ENCODE results near the gene DNAH11.
"Not testable (repeated sequence)": the region's sequence is repeated elsewhere in the genome, so short reads cannot be mapped to it uniquely, and the experiment has no call there.

DNAH11 gene

GRCh38 chr7:21893401-21893800 lies 350.6 kb downstream of the DNAH11 start:
- no peak for DNase-seq

GRCh38 chr7:21898265-21898930 lies 355.6 kb downstream of the DNAH11 start:
- no peak for DNase-seq

DNA sequence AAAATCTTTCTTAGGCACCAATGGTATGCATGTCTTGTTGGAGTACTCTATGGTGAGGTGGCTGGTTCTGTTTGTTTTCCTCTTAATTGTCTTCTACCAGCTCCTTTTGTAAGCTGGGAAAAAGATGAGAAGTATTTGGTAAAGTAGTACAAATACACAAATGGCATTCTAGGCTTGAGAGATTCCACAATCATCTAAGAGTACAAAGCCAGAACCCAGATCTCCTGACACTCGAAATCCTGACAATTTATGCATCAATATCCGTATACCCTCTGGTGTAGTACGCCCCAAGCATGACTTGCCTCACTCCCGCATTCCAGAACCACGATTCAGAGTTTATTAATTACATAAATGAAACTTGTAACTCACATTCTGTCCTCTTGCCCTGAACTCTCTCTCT lies 359.4 kb downstream of the DNAH11 start:
- DNase-seq = no peak

GRCh38 chr7:21903020-21903786 lies 360.4 kb downstream of the DNAH11 start:
- DNase-seq = no peak

- DNase-seq = no peak
Measured at GRCh38 chr7:21908746-21909145, 365.9 kb downstream of the DNAH11 start.

DNA sequence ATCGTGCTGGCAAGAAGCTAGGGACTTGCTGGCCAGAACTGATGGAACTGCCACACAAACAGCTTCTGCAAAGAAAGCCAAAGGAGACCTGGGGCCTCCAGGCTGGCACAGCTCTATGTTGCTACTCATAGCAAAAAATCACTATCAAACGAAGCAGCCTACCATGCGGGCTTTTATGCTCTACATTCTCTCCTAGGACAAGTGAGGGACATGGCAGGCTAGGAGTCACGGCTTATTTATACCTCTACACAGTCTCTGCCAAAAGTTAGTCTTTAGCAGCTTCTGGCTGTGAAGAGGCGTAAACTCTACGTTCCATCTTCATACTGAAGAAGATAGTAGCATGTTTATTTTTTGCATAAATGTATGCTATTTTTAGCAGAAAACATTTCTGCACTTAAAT lies 367.4 kb downstream of the DNAH11 start:
- DNase-seq = no peak

- DNase-seq = no peak
Measured at GRCh38 chr7:21911341-21911875, 368.6 kb downstream of the DNAH11 start.

DNA sequence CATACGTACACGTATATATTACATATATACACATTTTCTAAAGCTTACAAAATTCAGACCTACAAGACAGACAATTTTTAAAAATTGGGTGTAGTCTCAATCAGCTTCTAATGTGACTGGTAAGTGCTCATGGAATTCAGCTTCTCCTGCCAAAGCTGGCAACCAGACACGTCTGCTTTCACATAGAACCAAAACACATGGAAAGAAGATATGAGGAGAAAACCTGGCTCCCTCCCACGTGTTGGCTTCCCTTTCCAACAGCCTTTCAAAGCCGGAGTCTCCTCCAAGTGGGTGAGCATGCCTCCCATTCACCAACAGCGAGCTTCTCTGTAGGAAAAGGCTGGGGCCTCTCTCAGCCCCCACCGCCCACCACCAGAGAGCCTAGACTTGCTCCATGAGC lies 369.5 kb downstream of the DNAH11 start:
- DNase-seq = no peak

DNA sequence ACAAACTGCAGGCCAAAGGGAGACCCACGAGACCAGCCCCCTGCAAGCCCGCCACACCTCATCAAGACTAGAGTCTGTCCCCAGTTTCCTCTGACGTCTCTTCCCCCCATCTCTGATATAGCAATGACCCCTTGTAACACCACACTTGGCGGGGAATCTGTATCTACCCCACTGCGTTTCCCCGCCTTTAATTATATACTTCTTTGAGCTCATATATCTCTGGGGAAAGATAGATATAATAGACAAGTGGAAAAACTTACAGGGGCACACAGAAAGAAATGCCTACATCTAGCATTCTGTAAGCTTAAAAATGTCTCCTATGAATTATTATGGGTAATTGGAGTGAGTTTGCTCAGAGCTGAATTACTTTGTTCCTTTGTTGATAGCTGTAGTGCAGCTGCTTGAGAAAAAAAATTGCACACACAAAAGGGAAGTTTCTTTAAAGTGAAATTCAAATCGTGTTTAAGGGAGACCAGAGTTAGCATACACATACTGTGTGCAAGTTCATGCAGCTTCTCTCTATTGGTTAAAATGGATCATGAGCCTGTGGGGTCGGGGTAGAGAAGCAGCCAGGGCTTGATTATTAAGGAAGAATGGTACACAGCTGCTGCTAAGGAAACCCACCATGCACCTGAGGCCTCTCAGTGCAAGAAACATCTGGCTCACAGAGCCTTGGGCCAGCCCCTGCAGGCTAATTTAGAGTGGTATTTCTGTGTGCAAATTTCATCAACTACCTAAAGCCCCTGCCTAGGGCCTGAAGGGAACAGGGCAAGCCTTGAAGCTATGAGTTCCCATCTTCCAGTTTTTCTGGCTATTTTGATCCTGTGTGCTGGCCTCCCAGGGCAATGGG lies 370.3 kb downstream of the DNAH11 start:
- DNase-seq = no peak

GRCh38 chr7:21914671-21915070 lies 371.8 kb downstream of the DNAH11 start:
- DNase-seq = no peak

DNA sequence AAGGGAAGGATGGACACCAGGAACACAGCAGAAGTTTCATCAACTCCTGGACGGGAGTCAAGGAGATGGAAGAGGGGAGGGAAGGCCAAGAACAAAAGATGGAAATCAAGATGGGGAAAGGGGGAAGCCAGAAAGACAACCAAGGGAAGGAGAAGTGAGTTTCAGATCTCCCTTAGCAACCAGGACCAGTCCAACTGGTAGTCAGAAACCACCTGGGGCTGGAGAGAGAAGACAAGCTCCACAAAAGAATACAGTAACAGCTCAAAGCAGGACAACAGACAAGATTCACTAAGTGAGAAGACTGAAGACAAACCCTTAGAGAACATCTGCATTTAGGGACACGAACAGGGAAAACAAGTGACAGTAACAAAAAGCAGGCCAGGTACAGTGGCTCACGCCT lies 372.3 kb downstream of the DNAH11 start:
- no peak for DNase-seq

- DNase-seq = no peak
Measured at GRCh38 chr7:21916176-21916575, 373.3 kb downstream of the DNAH11 start.

GRCh38 chr7:21916629-21917028 lies 373.8 kb downstream of the DNAH11 start:
- no peak for DNase-seq

GRCh38 chr7:21918216-21918615 lies 375.4 kb downstream of the DNAH11 start:
- DNase-seq = peak; percentile 90

DNA sequence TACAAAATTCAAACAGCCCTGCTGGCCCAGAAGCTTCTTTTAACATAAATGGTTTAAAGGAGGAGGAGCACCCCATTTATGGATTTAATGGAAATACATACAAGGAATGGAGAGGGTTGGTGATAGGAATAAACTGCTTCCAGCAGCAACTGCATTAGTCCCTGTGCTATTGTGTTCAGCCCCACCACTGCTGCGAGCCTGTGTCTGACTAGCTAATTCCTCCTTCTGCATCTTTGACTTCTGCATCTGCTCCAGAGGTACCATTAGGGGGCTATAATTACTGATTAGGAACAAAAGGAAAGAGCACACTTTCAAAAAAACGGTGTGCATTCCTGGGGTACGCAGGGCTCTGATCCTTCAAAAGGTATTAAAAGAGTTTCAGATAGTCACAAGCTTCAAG lies 378.1 kb downstream of the DNAH11 start:
- DNase-seq = peak; percentile 63

DNA sequence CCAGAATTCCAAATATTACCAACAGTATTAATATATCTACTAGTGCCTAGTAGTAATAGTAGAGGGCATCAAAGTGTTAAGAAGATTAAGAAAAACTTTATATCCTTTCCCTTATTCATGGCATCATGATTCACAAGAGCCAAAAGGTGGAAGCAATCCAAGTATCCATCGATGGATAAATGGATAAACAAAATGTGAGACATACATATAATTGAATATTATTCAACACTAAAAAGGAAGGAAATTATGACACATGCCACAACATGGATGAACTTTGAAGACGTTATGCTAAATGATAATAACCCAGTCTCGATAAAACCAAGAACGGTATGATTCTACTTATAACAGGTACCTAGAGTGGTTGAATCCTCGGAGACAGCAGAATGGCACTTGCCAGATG lies 379.8 kb downstream of the DNAH11 start:
- DNase-seq = no peak

DNA sequence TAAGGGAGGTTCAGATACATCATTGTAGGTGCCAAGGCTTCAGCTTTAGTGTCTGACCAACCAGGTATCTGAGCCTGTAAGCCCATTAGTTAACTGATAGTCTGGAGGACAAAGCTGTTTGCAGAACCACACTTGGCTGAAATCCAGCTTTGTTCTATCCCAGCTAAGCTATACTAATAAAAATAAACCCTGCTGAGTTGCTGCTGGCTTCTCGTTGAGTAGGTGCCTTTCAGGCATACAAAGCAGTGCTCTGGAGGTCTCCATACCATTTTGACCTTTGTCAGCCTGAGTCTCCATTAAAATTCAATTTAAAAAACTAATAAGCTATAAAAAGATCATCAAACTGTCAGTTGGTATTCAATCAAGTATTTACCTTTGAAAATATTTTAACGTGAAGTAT lies 380.8 kb downstream of the DNAH11 start:
- DNase-seq = peak; percentile 68

- DNase-seq = no peak
Measured at GRCh38 chr7:21926448-21926847, 383.6 kb downstream of the DNAH11 start.

- DNase-seq = no peak
Measured at GRCh38 chr7:21927693-21928092, 384.9 kb downstream of the DNAH11 start.

GRCh38 chr7:21933293-21933692 lies 390.5 kb downstream of the DNAH11 start:
- not testable (repeated sequence) for DNase-seq

- no peak for DNase-seq
Measured at GRCh38 chr7:21934808-21935207, 392.0 kb downstream of the DNAH11 start.

GRCh38 chr7:21938463-21938862 lies 395.6 kb downstream of the DNAH11 start:
- no peak for DNase-seq

DNA sequence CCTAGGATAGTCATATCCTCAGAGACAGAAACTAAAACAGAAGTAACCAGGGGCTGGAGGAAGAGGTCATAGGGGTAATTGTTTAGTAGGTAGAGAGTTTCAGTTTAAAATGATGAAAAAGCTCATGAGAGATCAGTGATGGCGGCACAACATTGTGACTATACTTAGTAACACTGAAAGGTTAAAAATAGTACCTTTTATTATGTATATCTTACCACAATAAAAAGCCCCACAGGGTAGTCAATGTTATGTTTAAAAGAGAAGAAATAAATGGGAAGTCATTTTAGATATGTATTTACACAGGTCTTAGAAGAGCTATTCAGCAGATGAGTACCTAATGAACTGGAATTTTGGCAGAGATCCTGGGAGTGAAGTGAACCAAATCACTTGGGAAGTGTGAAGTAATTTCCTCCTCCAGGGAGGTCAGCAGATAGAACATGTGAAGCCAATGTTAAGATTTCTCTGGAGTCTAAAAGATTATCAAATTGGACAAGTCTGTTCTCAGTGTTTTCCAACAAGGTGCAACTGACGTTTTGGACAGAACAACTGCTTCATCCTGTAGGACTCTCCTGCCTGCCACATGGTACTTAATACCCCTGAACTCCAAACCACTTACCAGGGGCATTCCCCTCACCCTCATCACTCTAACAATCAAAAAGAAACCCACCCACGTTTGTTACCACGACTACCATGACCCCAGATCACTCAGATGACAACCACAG lies 396.5 kb downstream of the DNAH11 start:
- DNase-seq = peak; percentile 65

Measured in eye (tissue), 1 donor.